NCI-H82 treated with DMSO at 0.1 percent for 48 hours (cell line): Measurements from ENCODE around the gene USH1C.
A peak's percentile ranks its signal among the peaks of the same experiment; 100 is the strongest.

Source experiments
- DNase-seq: peaks from one replicate; lab custom pipeline; 2025; ENCODE audit not compliant: unreplicated experiment; lab: John Stamatoyannopoulos, UW

USH1C gene

DNA sequence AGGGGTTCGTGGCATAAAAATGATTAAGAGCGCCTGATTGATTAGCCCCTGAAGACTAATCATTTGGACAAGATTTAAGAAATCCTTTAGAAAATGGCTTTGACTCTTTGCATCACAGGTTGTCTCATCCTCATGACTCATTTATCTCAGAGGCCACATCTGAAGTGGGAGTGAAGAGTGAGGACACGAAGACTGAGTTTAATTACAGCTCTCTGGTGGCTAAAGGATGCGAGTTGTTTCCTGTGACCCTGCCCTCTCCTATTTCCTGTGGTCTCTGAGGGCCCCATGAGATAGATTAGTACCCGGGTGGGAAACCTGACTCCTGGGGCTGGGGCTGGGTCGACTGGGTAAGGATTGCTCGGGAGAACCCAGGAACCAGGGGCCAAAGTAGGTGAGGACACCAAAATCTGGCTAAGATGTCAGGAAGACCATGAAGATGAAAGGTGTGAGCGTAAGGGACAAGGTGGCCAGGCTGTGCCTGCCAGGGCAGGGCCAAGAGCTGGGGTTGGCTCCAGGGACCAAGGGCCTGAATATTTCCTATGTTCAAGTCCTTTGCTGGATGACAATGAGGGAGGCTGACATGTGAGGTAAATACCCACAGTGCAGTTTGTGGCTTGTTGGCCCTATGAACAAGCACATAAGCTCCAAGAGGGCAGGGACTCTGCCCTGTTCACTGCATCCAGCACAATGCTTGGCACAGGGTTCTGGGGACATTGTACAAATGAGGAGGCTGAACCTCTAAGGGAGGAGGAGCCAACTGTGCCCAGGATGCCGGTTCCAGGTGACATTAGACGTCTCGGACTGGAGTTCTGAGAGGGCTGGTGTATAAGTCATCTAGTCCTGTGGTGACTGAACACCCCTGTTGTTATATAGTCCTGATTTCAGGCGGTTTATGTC lies 6.5 kb upstream of the USH1C start:
- no peak for DNase-seq

GRCh38 chr11:17548444-17548843 lies 4.2 kb upstream of the USH1C start:
- DNase-seq, result no peak

- DNase-seq, result no peak
Measured at GRCh38 chr11:17547932-17548331, 3.7 kb upstream of the USH1C start.

GRCh38 chr11:17547051-17547577 lies 2.9 kb upstream of the USH1C start, which contains the start of gene OTOG:
Gene OTOG (plus strand): TSS chr11:17547259. CDS start chr11:17547373, 114 bp downstream.
- DNase-seq, result peak; percentile 3

- no peak for DNase-seq
Measured at GRCh38 chr11:17546240-17546639, 2.0 kb upstream of the USH1C start.

DNA sequence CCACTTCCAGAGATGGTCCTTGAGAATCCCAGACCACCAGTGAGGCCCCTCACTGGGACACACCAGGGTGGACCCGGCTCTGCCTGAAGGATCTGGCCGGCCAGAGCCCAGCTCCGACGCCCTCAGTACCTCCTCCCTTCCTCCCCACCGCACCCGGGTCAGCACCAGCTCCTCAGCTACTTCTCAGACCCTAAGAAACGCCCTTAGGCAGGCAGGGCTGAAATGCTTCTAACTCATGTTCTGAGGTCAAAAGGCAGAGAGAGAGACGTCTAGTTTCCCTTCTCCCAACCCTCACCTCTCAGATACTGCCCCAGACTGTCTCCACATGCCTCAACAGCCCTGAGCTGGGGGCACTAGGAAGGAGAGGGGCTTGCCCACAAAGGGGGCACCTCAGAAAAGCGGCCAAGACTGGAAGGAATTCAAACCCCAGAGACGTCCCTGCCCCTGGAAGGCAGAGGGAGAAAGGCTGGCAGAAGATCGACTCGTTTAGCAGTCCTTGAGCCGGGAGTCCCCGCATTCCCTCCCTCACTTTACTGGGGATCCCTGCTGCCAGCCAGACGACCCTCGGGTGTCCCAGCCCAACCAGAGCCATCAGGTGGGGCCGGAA lies 539 bp downstream of the USH1C start:
- no peak for DNase-seq

DNA sequence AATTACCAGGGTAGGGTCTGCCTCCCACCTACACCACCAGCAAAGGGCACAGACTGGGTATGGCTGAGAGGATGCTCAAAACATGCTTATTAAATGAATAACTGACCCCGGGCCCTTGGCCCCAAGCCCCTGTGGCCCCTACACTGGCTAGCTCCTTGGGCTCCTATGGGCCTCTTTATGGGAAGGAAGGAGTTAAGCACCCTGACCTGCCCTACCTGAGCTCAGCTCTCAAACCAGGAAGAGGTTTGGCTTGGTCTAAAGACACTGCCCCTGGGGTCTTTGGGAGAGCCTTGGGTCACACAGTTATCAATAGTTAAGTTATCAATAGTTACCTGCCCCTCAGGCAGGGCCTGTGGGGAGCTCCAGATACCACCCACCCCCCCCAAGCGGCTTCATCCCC lies 1.2 kb downstream of the USH1C start:
- no peak for DNase-seq

DNA sequence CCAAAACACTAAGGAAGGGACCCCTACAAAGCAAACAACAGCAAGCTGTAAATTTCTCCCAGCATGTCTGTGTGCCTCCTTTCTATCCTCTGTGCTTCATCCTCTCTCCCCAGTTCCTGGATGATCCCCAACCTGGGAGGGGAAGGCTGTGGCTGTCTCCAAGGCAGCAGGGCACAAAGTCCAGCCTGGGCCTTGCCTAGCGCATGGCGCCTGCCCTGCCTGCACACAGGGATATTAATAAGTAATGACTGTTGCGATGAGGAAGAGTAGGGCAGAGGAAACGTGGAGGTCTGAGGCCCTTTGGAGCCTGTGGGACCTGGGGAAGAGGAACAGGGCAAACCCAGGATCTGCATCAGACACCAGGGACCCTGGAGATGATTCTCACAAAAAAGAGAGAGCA lies 2.0 kb downstream of the USH1C start:
- no peak for DNase-seq

- no peak for DNase-seq
Measured at GRCh38 chr11:17541330-17541885, 2.8 kb downstream of the USH1C start.

DNA sequence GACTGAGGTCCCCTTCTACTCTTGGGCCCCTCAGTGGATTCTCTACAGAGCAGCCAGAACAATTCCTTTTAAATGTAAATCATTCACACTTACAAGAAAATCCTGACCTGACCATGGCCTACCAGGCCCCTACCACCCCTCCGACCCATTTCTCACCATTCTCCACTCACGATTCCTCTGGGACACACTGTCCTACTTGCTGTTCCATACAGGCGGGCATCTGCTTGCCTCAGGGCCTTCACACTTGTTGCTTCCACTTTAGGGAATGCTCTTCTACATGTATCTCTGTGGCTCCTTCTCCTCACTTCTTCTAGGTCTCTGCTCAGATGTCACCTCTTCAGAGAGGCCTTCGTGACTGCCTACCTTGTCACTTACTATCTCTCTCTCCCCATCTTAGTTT lies 3.4 kb downstream of the USH1C start:
- no peak for DNase-seq

DNA sequence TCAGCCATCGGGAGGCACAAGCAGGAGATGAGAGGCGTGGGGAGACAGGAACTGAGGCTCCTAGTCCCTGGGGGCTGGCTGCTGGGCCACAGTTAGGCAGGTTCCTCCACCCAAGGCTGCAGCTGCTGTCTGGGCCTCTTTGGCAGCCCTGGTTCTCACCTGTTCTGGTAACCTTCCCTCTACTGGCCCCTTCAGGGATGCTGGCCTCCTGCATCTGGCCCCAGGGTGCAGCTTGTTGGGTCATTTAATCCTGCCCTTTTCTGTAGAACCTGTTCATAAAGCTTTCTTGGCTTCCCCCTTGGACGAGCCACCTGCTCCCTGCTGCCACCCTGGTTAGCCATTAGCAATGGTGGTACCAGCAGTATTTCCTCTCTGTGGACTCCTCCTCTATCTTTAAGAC lies 5.5 kb downstream of the USH1C start:
- no peak for DNase-seq

DNA sequence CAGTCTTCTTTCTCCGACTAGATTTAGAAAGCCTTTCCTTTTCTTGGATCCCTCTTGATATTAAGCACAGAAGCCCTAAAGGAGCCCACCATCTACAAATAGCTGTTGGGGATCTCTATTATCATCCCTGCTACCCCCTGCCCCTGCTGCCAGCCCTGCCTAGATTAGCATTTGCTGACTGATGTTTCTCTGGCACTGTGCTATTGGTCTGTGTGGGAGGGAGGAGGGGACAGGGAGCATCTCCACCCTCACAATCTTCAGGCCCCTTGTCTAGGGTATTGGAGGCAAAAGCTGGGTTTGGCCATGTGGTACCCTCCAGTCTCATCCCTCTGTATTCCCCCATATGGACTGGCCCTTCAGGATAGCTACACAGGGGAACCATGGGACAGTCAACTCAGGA lies 6.2 kb downstream of the USH1C start:
- no peak for DNase-seq

DNA sequence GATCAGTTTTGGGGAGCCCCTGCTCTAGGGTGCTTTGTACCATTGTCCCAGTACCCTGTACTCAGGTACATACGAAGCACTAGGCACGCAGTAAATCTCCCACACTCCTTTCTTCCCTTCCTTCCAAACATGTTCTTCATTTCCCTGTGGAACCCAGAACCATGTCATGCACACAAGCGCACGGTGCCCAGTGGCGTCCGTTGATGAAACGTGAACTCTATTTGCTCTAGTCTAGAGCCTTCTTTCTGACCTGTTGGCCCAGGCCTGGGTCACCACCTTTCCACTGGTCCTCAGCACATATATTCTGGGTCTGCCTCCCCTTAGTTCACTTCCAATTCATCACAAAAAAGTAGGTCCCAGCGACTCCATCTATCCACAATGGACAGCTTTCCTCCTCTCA lies 7.0 kb downstream of the USH1C start:
- no peak for DNase-seq

DNA sequence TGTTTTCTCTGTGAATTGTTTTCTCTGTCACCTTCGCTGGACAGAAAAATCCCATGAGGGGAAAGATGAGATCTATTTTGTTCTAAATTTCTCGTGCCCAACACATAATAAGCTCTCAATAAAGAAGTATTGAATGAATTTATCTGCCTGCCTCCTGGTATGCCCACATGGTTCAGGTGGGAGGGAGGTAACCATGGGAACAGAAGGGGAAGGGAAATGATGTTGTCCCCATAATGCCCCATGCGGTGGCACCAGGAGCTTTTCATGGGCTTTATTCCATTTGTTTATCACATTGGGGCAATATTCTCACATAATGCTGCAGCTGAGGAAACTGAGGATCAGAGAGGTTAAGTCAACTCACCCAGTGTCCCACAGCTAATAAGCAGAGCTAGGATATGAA lies 8.7 kb downstream of the USH1C start:
- no peak for DNase-seq

GRCh38 chr11:17533778-17534415 lies 10.3 kb downstream of the USH1C start:
- DNase-seq, result no peak

DNA sequence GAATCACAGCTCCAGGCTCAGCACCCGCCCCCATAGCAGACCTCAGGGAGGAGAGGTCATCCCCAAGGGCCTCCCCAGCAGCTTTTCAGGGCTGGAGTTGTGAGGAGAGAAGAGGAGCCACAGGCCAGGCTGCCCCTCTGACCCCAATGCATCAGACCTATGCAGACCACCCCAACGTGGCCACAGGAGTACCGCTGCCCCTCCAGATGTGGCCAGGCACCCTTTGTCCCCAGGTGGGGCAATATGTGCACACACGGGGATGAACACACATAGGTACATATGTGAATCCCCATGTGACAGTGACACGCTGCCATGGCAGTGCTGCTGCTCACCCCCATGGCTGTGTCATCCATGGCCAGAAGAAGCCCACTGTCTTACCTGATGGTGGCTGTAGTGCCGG lies 10.9 kb downstream of the USH1C start:
- no peak for DNase-seq

- no peak for DNase-seq
Measured at GRCh38 chr11:17532784-17533183, 11.4 kb downstream of the USH1C start.

DNA sequence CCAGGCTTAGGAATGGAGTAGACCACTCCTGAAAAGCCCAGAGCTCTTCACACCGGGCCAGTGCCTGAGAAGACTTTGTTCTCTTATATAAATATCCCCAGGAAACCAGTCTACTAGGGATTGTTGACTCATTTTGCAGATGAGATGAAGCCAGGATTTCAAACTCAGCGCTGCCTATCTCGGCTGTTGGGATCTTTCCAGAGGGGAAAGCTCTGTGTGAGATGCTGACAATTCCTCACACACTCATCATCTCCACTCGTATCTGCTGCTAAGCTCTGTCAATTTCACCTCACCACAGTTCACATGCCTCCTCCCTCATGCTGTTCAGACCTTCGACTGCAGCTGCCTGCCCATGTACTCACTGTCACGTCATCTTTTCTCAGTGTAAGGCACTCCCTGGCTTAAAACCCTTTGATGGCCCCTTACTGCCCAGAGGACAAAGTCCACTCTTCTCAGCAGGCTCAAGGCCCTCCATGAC lies 12.5 kb downstream of the USH1C start:
- DNase-seq, result no peak

DNA sequence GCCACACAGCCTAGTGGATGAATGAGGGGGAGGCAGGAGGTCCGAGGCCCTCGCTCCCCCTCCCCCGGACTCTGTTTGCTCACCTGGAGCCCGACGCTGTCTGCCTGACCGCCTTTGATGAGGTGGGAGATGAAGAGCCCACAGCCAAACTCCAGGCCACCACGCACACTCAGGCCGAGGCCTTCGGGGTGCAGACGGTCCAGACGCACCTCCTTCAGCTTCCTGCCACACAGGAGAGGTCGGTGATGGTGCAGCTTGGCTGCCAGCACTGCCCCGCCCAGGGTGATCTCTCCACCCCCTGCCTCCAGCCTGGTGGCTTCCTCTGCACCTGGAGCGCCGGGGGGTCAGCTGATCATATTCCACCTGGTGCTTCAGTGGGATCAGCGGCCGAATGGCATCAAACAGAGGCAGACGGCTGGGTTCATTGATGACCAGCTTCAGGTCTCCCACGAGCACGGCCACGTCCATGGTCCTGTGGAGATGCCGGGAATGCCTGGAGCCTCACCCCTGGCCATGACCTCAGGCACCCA lies 13.1 kb downstream of the USH1C start:
- no peak for DNase-seq

GRCh38 chr11:17529844-17530185 lies 14.4 kb downstream of the USH1C start:
- DNase-seq, result no peak
